GM12878 (cell line): ENCODE data around the gene ABR. TPM values are rescaled to one million over a fixed set of nuclear protein-coding genes. Genes with fewer than 3 reads are reported as not detected.
A peak's percentile ranks its signal among the peaks of the same experiment; 100 is the strongest.

Experiments used
- ASH2L ChIP-seq: fragments of 300-600, 200-600 bp; sonication (generic); IDR thresholded peaks from 2 replicates; pipeline ENCODE4 v1.6.1; 2017; ENCODE audit warnings: low read depth, mild to moderate bottlenecking, borderline replicate concordance
- BMI1 ChIP-seq: fragments of 450-650 bp; IDR thresholded peaks from 2 replicates; pipeline ENCODE4 v1.6.1; 2016; ENCODE audit warnings: mild to moderate bottlenecking, moderate library complexity, borderline replicate concordance
- CTCF ChIP-seq, 3 experiments: IDR thresholded peaks in 2 of 3; conservative IDR thresholded peaks in 1 of 3; 2 replicates each; pipeline ENCODE4 v1.5.1; 2011; ENCODE audit warnings: low read depth in 3 of 3, low read length in 3 of 3, mild to moderate bottlenecking in 3 of 3, control low read depth in 2 of 3, moderate library complexity in 2 of 3, inconsistent platforms in 1 of 3, mixed read lengths in 1 of 3; ENCODE audit not compliant: control insufficient read depth in 2 of 3, insufficient read depth in 1 of 3; ENCODE audit errors: extremely low read depth in 1 of 3
- E4F1 ChIP-seq: fragments of 450-650 bp; IDR thresholded peaks from 2 replicates; pipeline ENCODE4 v1.6.1; 2018; ENCODE audit warnings: borderline replicate concordance, mild to moderate bottlenecking; ENCODE audit not compliant: partially characterized antibody
- EZH2 ChIP-seq: IDR thresholded peaks from 2 replicates; pipeline ENCODE4 v1.6.1; 2012; ENCODE audit warnings: low read depth, mild to moderate bottlenecking, control low read depth, inconsistent platforms, low read length, borderline replicate concordance; ENCODE audit not compliant: control insufficient read depth
- GATAD2B ChIP-seq: fragments of 450-650 bp; conservative IDR thresholded peaks from 2 replicates; pipeline ENCODE4 v1.6.1; 2017; ENCODE audit warnings: low read depth, mild to moderate bottlenecking, moderate library complexity
- HDGF ChIP-seq: fragments of 450-650 bp; IDR thresholded peaks from 2 replicates; pipeline ENCODE4 v1.6.1; 2016; ENCODE audit warnings: antibody characterized with exemption
- IKZF2 ChIP-seq, 2 experiments: fragments of 450-650 bp; IDR thresholded peaks; 2 replicates each; pipeline ENCODE4 v1.6.1; 2017; ENCODE audit warnings: mild to moderate bottlenecking in 2 of 2, moderate library complexity in 2 of 2
- MYC ChIP-seq: IDR thresholded peaks from 2 replicates; pipeline ENCODE4 v1.6.1; 2011; ENCODE audit warnings: mild to moderate bottlenecking, low read length, moderate library complexity, inconsistent platforms; ENCODE audit not compliant: insufficient read depth, insufficient replicate concordance, insufficient read length, severe bottlenecking
- NFIC ChIP-seq: IDR thresholded peaks from 2 replicates; pipeline ENCODE4 v1.6.1; 2012; ENCODE audit warnings: low read depth, mild to moderate bottlenecking, inconsistent platforms, low read length, moderate library complexity
- PAX5 ChIP-seq: IDR thresholded peaks from 2 replicates; pipeline ENCODE4 v1.6.1; 2011; ENCODE audit warnings: low read depth, low read length, borderline replicate concordance
- POLR2AphosphoS5 ChIP-seq: IDR thresholded peaks from 2 replicates; pipeline ENCODE4 v1.6.1; 2011; ENCODE audit warnings: mild to moderate bottlenecking, low read length, inconsistent platforms
- RCOR1 ChIP-seq: conservative IDR thresholded peaks from 2 replicates; pipeline ENCODE4 v1.6.1; 2012; ENCODE audit warnings: low read depth, low read length, improper control_type of control experiment
- TARDBP ChIP-seq: IDR thresholded peaks from 2 replicates; pipeline ENCODE4 v1.6.1; 2016; ENCODE audit warnings: borderline replicate concordance
- USF2 ChIP-seq: IDR thresholded peaks from 2 replicates; pipeline ENCODE4 v1.6.1; 2011; ENCODE audit warnings: low read depth, low read length, improper control_type of control experiment, borderline replicate concordance
- YY1 ChIP-seq: IDR thresholded peaks from 2 replicates; pipeline ENCODE4 v1.6.1; 2011; ENCODE audit warnings: low read depth, mild to moderate bottlenecking, low read length
- polyA plus RNA-seq, 11 experiments: library from polyadenylated mRNA; depleted of rRNA in 4 of 11; unstranded in 6 of 11; stranded (reverse) in 5 of 11; fragments of >200 nt; fragmentation: Nextera tagmentation in 4 of 11; fragmentation: Illumina TruSeq in 1 of 11; extraction: Ambion mirVana in 4 of 11; extraction: Trizol in 1 of 11; gene quantifications; 1 replicate in 1 of 11; 2 replicates in 10 of 11; pipeline versions ENCODE4 v1.2.1 to v1.2.3, GENCODE V29; 2011 to 2016; ENCODE audit warnings: inconsistent platforms in 2 of 11, missing spikeins in 2 of 11, low read depth in 1 of 11
- total RNA-seq, 4 experiments: library from RNA; depleted of rRNA in 3 of 4; stranded (reverse); fragments of >200 nt in 3 of 4; fragmentation: Illumina TruSeq in 1 of 4; extraction: Trizol in 1 of 4; gene quantifications; 2 replicates each; pipeline versions ENCODE4 v1.2.1 to v1.2.3, GENCODE V29; 2013 to 2021
- TF ChIP-seq, protein P1 (sequence below): fragments of 450-650 bp; IDR thresholded peaks from 2 replicates; pipeline ENCODE4 v1.6.1; 2017; ENCODE audit warnings: mild to moderate bottlenecking, moderate library complexity
- TF ChIP-seq, protein P2 (sequence below): fragments of 450-650 bp; IDR thresholded peaks from 2 replicates; pipeline ENCODE4 v1.6.1; 2017; ENCODE audit warnings: mild to moderate bottlenecking, low read depth, inconsistent platforms; ENCODE audit not compliant: poor library complexity, severe bottlenecking

ABR gene
- total and polyA plus RNA-seq, 10 of the 15 experiments (the other 5 are each of a cell fraction or from before 2014, with no cell fraction given) = 1.4 to 112 (median 30.0) TPM

DNA sequence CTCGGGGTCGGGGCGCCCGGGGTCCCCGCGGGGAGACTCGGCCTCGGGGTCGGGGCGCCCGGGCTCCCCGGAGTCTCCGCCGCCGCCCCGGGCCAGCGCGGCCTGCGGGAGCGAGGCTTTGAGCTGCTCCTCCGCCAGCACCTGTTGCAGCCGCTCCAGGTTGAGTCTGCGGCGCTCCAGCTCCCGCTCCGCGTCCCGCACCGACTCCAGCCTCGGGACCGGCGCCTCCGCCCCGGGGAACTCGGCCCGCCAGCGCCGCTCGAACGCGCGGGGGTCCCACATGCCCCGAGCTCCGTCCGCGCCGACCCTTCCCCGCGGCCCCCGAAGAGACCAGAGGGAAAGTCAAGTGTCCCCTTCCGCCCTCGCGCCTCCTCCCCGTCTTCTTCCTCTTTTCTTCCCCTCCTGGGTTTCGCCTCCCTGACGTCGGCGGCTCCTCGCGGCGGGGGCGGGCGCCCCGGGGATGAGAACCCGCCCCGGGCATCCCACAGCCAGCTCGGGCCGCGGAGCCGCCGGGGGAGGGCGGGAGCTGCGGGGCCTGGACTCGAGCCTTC is 49.6 kb upstream of the ABR start (continued):
- TF ChIP-seq USF2 = no peak
- peak; percentile 95 for TF ChIP-seq GATAD2B
- TF ChIP-seq E4F1 = no peak
- TF ChIP-seq NFIC = no peak
- no peak for TF ChIP-seq PAX5
- TF ChIP-seq, protein P1, sequence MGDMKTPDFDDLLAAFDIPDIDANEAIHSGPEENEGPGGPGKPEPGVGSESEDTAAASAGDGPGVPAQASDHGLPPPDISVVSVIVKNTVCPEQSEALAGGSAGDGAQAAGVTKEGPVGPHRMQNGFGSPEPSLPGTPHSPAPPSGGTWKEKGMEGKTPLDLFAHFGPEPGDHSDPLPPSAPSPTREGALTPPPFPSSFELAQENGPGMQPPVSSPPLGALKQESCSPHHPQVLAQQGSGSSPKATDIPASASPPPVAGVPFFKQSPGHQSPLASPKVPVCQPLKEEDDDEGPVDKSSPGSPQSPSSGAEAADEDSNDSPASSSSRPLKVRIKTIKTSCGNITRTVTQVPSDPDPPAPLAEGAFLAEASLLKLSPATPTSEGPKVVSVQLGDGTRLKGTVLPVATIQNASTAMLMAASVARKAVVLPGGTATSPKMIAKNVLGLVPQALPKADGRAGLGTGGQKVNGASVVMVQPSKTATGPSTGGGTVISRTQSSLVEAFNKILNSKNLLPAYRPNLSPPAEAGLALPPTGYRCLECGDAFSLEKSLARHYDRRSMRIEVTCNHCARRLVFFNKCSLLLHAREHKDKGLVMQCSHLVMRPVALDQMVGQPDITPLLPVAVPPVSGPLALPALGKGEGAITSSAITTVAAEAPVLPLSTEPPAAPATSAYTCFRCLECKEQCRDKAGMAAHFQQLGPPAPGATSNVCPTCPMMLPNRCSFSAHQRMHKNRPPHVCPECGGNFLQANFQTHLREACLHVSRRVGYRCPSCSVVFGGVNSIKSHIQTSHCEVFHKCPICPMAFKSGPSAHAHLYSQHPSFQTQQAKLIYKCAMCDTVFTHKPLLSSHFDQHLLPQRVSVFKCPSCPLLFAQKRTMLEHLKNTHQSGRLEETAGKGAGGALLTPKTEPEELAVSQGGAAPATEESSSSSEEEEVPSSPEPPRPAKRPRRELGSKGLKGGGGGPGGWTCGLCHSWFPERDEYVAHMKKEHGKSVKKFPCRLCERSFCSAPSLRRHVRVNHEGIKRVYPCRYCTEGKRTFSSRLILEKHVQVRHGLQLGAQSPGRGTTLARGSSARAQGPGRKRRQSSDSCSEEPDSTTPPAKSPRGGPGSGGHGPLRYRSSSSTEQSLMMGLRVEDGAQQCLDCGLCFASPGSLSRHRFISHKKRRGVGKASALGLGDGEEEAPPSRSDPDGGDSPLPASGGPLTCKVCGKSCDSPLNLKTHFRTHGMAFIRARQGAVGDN = peak; percentile 68; the same call in 1 of the 2 replicates
- TF ChIP-seq, protein P2, sequence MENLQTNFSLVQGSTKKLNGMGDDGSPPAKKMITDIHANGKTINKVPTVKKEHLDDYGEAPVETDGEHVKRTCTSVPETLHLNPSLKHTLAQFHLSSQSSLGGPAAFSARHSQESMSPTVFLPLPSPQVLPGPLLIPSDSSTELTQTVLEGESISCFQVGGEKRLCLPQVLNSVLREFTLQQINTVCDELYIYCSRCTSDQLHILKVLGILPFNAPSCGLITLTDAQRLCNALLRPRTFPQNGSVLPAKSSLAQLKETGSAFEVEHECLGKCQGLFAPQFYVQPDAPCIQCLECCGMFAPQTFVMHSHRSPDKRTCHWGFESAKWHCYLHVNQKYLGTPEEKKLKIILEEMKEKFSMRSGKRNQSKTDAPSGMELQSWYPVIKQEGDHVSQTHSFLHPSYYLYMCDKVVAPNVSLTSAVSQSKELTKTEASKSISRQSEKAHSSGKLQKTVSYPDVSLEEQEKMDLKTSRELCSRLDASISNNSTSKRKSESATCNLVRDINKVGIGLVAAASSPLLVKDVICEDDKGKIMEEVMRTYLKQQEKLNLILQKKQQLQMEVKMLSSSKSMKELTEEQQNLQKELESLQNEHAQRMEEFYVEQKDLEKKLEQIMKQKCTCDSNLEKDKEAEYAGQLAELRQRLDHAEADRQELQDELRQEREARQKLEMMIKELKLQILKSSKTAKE = no peak
- no peak for TF ChIP-seq RCOR1
- no peak for TF ChIP-seq CTCF (IDR thresholded peaks at IDR 0.05 in 2 of 3, conservative IDR thresholded peaks at IDR 0.05 in 1 of 3; ENCODE audit: control insufficient read depth in 2 of 3, extremely low read depth in 1 of 3, insufficient read depth in 1 of 3, low read depth in 3 of 3, low read length in 3 of 3)
- no peak for TF ChIP-seq TARDBP
- no peak for TF ChIP-seq HDGF
- peak; percentile 32 to 64; a peak in 3 of 4 replicates for TF ChIP-seq IKZF2 (IDR thresholded peaks at IDR 0.05)
- TF ChIP-seq EZH2 = no peak
- 0 out of 2 replicates have a peak, but pooled peaks have one; percentile 6 for TF ChIP-seq YY1
- TF ChIP-seq MYC = no peak
- no peak for TF ChIP-seq BMI1
- no peak for TF ChIP-seq ASH2L
- TF ChIP-seq POLR2AphosphoS5 = peak; percentile 82
